HL-60/S4 treated with retinoic acid at 250 ng/mL for 4 days and 3 days (cell line): ENCODE data around the gene TSHZ2.

Source experiments
- in situ Hi-C: fragments of 300-500 bp; cut with MboI; formaldehyde crosslinking; loops from 2 replicates; pipeline ENCODE4 v1.7.0; 2022; ENCODE audit warnings: low sequenced_read_pairs

TSHZ2 gene

DNA sequence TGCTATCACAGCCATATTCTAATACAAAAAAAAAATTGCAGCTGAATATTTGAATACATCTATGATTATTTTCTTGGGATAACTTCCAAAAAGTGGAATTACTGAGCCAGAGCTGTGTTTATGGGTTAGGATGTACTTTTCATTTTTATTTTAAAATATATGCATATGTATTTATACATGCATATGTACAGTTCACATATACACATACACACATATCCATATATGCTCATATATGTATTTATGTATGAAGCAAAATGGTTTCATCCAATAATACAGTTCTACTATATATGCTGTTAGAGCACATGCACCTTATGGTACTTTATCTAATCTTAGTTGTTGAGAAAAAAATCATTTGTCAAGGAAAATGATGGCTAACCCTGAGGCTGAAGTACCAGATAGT is 54.9 kb downstream of the TSHZ2 start:
- in situ Hi-C loops, result no loop called here

DNA sequence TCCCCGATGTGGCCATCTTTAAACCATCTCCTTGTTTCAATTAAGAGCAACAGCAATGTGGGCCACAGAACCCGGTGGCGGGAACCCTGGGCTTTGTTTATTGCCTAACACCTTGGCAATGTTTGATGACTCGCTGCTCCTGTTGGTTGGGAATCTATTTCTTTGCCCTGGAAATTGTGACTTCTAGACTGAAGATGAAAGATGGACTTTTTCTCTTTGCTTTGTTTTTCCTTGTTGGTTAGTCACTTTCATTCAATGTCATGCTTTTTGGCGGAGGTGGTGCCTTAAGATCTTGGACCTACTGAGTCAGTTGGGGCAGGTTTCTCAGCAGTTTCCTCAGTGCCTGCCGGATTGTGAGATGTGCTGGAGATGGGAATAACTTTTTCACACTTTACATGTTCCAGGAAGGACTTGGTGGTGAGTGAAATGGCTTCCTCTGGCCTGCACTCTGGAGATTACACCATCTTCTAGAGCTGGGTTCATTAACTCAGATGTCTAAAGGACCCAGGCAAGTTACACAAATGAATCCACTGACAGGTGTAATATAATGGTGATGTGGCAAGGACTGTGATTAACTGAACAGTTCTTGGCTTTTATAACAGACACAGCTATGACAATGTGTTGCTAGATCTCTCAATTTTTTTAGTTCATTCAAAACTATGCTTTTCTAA is 56.3 kb downstream of the TSHZ2 start:
- in situ Hi-C loops, result no loop called here

DNA sequence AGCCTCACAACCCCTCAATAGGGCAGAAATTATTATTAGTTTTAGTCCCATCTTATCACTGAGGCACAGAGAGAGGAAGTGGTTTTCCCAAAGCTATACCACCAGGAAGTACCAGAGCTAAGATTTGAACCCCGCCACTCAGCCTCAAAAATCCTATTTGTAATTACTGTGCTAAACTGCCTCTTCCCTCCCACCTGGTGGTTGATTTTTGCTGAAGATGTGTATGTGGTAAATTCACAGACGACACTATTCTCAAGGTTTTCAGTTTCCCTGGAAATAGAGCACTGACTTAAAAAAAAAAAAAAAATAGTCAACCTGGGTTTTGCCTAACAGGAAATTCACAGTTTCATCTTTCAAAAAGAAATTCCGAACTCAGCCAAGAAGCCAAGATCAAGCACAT is 57.9 kb downstream of the TSHZ2 start:
- in situ Hi-C loops, result no loop called here

DNA sequence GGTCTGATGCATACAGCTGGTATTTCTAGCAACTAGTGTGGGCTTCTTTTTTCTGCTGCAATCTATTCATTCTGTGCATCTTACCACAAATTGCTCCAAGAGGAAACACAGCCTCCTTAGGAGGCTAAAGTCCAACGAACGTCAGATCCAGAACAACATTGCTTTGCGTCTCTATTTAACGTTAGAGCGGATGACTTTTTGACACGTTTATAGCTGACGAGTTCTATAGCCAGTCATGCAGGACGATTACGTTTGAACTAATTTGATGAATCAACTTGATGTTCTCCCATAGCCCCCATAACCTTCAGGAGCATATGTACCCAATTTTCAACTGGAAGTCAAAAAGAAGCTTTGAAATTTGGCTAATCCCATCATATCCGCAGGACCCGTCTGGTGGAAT is 59.9 kb downstream of the TSHZ2 start:
- in situ Hi-C loops, result no loop called here

DNA sequence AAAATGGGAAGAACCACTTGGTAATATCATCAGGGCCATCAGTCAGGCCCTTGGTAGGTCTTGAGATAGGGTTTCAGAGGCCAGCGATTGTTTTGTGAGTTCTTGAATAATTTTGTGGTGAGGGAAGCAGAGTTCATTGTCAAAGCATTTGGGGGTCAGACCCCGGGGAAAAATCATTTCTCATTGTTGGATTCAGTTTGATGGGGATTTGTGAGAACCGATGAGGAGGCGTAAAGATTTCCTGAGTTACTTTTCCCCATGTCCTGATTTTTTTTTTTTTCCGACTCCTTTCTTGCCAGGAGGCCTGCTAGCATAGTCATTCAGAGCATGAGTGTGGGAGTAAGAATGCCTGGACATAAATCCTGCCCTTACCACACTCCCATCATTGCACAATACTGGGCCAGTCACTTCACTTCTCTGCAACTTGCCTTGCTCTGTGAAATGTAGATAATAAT is 60.3 kb downstream of the TSHZ2 start:
- in situ Hi-C loops, result no loop called here

DNA sequence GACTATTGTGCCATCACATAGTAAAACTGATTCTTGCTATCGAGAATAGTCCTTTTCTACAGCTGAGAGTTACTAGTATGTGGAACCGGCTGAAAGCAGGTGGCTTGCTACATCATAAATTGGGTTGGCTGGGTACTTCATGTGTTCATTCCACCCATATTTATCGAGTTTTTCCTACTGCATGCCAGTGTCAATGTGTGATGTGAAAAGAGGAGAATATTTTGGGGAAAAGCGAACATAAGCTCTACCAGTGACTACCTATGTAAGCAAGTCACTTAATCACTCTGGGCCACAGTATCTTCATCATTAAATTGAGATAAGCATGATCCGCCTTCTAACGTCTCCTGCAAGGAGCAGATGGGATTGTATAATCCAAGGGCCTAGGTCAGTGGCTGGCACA is 61.0 kb downstream of the TSHZ2 start:
- in situ Hi-C loops, result no loop called here

DNA sequence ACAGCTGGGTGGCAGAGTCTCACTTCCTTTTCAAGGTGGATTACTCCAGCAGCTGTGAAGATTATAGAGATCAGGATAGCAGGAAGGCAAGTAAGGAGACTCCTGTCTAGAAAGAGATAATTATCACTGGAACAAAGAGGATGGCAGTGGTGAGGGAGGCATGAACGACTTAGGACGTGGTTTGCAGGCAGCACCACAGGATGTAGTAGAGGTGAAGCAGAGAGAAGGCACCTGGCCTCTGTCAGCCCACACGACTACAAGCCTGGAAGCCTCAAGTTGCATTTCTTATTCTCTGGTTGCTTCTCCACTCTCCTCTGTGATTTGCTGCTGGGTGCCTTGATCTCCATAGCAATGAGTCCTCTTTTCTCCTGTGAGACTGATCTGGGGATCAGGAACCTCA is 62.7 kb downstream of the TSHZ2 start:
- in situ Hi-C loops, result no loop called here

DNA sequence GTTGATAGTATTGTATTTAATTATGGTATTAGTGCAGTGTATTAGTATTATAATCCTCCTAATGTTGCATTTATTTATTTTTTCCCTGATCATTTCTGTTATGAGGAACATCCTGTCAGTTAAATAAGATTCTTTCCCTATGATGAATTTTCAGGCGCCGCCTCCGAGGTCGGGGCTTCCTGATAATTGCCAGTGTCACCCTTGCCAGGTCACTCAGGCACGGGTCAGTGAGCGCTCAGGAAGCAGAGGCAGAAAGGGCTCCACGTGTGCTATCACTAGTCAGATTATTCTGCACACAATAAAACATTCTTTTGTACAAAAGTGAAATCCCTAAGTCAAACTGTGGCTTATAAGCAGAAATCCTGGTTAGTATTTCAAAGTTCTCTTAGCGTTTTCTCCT is 64.8 kb downstream of the TSHZ2 start:
- in situ Hi-C loops, result no loop called here

DNA sequence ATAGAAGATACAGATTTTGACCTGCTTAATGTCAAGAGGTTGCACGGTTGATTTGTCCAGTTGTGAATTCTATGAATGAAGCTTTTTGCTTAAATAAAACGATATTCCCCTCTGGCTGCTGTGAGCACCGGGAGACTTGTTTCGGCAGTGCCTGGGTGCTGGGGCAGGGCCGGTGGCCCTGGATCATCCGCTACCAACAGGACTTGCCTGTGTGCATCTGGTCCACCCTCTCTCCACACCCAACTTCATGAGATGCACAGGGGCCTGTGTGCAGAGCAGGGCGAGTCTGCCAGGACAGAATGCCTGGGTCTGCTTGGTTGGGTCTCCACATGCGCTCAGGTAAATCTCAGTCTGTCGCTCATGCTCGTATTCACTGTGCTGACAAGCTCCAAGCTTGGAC is 65.5 kb downstream of the TSHZ2 start:
- in situ Hi-C loops, result no loop called here

DNA sequence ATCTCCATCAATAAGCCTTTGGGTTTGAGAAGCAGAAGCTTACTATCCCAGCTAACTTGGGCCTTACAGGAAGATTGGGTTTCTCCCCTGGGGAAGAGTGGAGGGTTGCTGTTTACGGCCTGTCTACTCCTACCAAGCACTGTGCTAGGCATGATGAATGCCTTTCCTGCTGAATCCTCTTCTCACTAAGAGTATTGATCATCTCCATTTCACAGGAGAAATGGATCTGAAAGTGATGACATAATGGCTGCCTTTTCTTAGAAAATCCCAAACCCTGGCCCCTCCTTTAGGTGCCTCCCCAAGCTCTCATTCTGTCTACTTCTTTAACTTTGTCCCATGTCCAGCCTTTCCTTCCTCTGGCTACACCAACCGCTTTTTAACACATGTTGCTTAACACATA is 66.1 kb downstream of the TSHZ2 start:
- in situ Hi-C loops, result no loop called here

DNA sequence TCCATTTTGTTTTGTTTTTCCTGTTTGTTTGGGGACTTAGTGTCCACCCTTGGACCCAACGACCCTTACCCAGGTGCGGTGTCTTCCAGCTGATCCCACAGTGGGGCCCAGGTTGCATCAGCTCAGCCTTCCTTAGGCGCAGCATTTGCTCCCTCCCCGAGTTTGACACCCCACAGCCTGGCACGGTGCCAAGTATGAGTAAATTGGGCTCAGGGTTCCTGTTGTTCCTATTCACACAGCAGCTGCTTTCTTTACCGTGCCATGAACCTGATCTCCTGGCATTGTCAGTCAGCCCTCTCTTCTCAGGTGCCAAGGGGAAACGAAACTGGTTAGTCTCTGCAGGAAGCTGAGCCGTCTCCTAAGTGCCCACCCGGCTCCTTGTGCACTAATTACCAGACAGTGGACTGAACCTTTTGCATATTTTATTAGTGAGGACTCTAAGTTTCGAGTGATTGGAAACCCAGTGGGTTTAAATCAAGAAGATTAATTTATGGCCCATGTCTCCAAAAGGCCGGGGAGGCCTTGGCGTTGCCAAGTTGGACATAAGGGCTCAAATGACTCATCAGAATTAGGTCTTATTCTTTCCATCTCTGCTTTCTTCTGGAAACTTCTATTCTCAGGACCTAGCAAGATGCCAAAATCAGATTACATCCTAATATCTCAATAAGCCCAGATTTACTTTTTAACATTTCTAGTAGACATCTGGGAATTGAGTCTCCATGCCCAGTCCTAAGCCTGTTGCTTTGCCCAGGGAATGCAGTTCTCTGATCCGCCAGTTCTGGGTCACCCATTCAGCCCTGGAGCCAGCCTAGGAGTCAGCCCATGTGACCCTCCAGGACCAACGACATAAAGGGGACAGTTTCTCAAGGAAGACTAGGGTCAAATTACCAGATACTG is 68.8 kb downstream of the TSHZ2 start:
- in situ Hi-C loops, result no loop called here

DNA sequence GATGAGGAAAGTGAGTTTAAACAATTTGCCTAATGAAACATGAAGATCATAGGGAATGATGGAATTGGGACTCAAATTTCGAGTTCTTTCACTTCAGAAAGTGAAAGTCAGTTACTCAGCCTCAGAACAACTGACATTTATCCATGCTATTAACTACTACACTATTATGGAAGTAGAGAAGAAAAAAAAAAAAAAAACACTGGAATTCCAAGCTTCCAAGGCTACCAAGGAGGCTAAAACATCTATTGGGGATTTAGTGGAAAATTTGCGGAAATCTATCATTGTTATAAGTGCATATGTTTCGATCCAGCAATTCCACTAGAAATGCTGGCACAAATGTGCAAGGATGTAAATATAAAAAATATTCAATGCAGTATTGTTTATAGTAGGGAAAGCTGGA is 70.4 kb downstream of the TSHZ2 start:
- in situ Hi-C loops, result no loop called here

DNA sequence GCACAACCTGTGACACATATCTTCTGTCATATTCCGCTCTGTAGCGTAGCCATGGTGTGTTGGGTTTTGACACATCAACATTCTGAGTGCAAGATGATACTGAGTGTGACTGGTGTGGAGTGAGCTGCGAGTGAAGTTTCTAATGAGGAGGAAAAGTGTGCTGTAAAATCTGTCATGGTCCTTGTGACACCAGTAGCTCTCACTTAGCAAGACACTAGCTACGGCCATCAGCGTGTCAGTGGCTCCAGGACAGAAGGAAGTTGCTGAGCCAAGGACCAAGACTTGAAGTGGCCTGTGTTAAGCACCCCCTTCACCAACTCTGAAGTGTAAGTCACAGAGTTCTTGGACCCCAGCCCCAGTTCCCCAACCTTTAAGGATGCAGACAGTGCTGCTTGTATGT is 72.1 kb downstream of the TSHZ2 start:
- in situ Hi-C loops, result no loop called here

DNA sequence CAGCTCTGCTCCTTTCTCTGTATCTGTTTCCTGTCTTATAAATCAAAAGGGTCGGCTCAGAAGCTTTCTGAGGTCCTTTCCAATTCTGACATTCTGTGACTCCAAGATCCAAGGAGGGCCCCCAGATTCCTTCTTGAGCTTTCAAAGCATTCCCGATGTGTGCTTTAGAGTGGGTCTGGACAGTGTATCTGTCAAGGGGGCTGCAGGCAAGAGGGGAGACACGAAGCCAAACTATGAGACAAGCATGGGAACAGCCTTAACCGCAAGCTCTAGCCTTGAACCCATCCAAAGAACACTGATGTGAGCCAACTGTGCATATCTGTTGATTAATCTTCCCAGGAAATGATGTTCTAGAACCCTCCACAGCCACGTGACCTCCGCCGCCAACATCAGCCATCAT is 73.8 kb downstream of the TSHZ2 start:
- in situ Hi-C loops, result no loop called here

DNA sequence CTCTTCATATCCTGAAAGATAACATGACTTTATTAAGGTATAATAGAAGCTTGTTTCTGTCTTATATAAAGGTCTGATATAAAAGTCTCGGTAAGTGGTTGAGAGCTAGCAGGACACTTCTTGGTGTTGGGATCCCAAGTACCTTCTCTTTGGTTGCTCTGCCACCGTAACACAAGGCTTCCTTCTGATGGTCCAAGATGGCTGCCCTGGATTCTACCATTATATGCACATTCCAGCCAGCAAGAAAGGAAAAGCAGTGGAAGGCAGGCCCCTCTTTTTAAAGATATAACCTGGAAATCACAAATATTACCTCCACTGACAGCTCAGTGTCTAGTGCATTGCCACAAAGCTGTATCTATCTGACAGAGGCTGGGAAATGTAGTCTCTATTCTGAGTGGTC is 75.0 kb downstream of the TSHZ2 start:
- in situ Hi-C loops, result no loop called here

DNA sequence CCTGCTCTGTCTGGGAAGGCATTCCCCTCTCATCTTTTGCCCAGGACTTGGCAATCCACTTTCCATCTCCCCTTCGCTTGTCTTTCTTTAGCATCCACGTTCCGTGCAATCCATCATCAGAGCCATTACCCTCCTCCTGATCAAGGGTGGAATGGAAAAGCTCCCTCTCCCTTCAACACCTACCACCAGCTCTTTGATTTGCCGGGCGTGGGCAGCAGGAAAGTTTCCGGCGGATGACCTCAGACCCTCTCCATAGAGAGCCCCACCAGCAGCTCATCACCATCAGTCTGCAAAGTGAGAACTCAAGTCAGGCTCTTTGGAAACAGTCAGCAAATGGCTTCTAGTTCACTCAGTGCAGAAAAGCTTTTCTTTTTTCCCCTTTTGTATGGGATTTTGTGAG is 76.2 kb downstream of the TSHZ2 start:
- in situ Hi-C loops, result no loop called here

DNA sequence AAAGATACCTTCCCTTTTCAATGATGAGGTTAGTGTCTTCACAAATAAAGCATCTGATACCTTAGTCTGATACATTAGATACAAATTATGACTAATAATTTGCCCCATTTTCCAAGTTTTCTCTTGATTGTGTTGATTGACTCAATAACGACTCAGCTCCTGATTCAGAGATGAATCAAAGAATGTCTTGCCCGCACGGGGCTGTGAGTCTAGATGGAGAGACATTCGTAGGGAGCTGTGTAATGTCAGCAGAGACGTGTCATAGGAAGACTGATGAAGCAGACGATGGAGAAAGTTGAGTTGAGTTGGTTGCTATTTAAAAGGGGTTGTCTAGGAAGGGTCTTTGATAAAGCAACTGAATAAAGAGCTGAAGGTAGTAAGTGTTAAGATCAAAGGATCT is 78.2 kb downstream of the TSHZ2 start:
- in situ Hi-C loops, result no loop called here

DNA sequence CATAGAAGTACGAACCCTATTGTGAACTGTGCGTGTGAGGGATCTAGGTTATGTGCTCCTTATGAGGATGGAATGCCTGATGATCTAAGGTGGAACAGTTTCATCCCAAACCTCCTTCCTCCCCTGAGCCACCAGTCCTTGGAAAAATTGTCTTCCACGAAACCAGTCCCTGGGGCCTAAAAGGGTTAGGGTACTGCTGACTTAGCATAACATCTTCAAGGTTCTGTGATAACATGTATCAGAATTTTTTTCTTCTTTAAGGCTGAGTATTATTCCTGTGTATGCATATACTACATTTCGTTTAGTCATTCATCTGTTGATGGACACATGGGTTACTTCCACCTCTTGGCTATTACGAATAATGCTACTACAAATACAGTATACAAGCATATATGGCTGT is 80.2 kb downstream of the TSHZ2 start:
- in situ Hi-C loops, result no loop called here

DNA sequence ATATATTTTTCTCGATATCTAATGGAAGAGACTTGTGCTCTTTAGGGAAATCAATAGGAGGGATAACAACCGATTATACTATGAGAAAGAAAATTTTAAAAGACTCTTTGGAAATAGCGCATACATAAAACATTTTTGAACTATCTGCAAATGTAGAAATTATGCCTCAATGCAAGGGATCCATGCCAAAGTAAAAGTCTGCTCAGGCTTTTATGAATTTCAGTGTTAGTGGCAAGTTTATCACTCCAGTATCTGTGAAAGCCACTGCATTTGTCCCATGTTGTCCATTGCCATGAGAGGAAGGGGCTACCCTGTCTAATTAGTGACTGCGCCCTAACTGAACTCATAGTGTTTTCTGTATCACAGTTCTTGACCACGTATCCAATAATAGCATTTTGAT is 81.4 kb downstream of the TSHZ2 start:
- in situ Hi-C loops, result no loop called here

DNA sequence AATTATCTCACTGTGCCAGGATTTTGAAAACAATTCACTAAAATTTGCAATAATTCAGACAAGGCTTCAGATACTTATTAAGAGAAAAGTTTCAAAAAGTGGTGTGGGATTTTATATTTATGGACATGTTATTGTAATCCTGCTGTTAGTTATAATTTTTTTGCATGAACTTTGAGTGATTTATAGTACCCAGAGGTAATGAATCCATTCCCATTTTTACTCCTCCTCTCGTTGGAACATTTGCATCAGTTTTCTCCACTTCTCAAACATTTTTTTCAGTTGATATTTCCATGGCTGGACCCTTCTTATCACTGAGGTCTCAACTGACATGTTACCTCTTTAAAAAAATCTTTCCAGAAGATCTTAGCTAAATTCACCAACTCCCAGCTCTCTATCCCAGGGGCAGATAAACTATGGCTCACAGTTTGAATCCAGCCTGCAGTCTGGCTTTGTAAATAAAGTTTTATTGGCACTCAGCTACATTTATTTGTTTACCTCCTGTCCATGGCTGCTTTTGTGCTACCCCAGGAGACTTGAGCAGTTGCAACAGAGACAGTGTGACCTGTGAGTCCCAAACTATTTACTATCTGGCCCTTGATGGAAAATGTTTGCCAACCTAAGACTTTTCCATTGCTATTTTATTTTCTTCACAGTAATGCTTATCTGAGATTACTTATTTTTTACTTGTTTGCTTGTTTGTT is 83.4 kb downstream of the TSHZ2 start:
- in situ Hi-C loops, result no loop called here

DNA sequence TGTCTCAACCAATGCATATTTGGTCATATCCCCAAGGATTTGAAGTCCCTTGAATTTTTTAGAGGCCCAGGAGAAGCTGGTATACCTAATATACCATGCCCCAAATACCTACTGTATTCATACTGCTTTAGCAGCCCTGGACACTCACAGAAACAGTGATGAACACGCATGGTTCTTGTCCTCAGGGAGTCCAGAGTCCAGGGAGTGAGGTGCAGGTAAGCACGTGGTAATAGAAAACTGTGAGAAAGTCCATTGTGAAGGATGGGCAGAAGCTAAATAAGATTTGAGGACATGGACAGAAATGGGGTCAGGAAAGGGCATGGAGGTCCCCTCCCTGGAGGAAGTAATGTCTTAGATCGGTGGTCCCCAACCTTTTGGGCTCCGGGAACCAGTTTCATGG is 85.4 kb downstream of the TSHZ2 start:
- in situ Hi-C loops, result no loop called here

DNA sequence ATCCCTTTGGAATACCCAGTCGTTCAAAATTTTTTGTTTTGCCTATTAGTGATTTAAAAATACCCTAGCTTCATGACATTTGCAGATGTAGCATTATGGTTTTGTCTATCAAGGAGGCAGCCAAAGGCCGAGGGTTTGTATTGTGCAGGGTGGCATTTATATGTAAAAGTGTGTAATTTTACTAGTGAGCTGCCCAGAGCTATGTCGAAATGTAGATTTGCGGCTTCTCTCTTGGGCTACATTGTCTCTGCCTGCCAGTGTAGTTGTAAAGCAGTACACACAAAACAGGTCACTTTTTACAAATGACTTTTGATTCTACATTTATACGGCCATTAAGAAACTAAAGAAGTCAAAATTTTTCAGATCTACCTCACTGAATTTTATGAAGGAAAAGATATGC is 87.7 kb downstream of the TSHZ2 start:
- in situ Hi-C loops, result no loop called here
